H54 (cell line): ENCODE results near the gene ZNF256.

Source experiments
- DNase-seq: peaks from one replicate; pipeline ENCODE4 v3.0.0; 2011; ENCODE audit warnings: low spot score, mixed read lengths; ENCODE audit not compliant: insufficient read length
- FAIRE-seq: peaks from 3 replicates; lab custom pipeline; 2011; peaks lifted over from hg19 to GRCh38; lab: Jason Lieb, UNC
- POLR2A ChIP-seq: IDR thresholded peaks from 2 replicates; pipeline ENCODE4 v1.6.1; 2011; ENCODE audit warnings: low read depth, mild to moderate bottlenecking, low read length

ZNF256 gene

GRCh38 chr19:57947419-57948134 lies at the start of gene ZNF256:
Gene ZNF256 (minus strand): TSS chr19:57947706. CDS start chr19:57947474, 232 bp downstream.
- FAIRE-seq (peak; percentile 72), DNase-seq (peak; percentile 99)

GRCh38 chr19:57992841-57993240 lies 45.3 kb upstream of the ZNF256 start:
- FAIRE-seq (no peak), DNase-seq (no peak)
- TF ChIP-seq POLR2A = no peak

More at GRCh38 chr19:57947419-57948134, at the start of gene ZNF256:
- peak; percentile 46 for TF ChIP-seq POLR2A

DNA sequence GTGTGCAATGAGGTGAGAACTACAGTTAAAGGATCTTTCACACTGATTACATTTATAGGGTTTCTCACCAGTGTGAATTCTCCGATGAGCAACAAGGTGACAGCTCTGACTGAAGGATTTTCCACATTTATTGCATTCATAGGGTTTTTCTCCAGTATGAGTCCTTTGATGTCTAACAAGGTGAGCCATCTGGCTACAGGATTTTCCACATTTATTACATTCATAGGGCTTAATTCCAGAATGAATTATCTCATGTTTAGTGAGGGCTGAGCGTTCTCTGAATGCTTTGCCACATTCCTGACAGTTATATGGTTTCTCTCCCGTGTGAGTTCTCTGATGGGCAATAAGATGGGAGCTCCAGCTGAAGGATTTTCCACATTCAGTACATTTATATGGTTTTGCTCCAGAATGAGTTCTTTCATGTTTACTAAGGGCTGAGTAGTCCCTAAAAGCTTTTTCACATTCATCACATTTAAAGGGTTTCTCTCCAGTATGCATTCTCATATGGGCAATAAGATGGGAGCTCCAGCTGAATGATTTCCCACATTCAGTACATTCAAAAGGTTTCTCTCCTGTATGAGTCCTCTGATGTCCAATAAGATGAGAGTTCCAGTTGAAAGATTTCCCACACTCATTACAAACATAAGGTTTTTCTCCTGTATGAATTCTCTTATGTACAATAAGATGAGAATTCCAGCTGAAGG lies 31.2 kb upstream of the ZNF256 start:
- no peak for DNase-seq
- FAIRE-seq = no peak
- TF ChIP-seq POLR2A = no peak

- DNase-seq = no peak
- FAIRE-seq = no peak
These were observed 26.9 kb upstream of the ZNF256 start, which contains the start of gene C19orf18 for GRCh38 chr19:57974434-57974833. Gene C19orf18 (minus strand): TSS chr19:57974534. CDS start chr19:57974432, 102 bp downstream.

DNA sequence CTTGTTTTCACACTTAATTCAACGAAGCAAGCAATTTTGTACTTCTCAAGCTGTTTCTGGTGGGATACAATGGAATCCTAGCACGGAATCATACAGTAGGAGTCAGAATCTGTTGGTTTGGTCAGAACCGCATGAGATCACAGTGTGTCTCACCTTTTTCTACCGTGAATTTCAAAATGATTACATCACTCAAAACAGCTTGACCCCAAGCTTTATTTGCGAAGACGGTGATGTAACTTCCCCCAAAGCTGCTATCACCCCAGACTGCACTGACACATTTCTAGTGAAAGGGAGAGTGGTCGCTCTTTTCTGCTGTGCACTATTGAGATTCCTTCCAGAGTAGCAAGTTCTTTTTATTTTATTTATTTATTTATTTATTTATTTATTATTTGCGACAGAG lies 17.3 kb upstream of the ZNF256 start:
- no peak for TF ChIP-seq POLR2A
- FAIRE-seq (no peak), DNase-seq (no peak)

More at GRCh38 chr19:57974434-57974833, 26.9 kb upstream of the ZNF256 start, which contains the start of gene C19orf18:
- TF ChIP-seq POLR2A = no peak

- FAIRE-seq (no peak), DNase-seq (no peak)
- no peak for TF ChIP-seq POLR2A
These were observed 14.3 kb upstream of the ZNF256 start for GRCh38 chr19:57961785-57962184.

DNA sequence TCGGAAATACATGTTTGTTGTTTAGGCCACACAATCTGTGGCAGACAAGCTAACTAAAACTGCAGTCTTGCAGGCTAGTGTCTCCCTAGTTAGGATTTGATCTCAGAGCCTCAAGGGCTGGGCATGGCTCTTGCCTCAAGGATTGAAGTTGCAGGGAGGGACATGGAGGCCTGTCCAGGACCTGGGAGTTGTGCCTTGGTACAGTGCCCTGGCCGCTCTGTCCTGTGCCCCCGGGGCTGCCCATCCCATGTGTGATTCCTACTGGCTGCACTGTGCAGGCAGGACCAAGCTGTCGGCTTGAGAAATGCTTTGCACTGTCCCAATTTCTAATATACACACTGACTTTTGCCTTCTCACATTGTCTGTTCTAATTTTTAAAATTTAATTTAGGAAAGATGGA lies 7.5 kb upstream of the ZNF256 start:
- no peak for TF ChIP-seq POLR2A
- FAIRE-seq (no peak), DNase-seq (no peak)

DNA sequence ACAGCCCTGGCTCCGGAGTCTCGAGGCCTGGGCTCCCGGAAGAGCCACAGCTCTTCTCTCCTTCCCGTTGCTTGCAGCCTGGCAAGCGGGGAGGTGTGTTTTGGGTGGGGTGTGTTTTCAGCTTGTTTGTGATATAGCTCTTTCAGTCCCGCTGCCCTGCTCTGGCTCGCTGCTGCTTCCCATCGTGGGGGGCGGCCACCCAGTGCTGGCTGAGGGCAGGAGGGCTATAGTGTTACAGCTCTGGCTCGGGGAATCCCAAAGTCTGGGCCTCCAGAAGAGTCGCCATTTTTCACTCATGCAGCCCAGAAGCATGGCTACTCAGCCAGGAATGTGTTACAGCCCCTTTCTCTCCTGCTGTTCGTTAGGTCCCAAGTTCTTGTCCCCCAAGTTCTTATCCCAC lies 2.2 kb upstream of the ZNF256 start:
- no peak for TF ChIP-seq POLR2A
- no peak for FAIRE-seq

GRCh38 chr19:57949296-57949695 lies 1.8 kb upstream of the ZNF256 start:
- no peak for TF ChIP-seq POLR2A
- DNase-seq (no peak), FAIRE-seq (no peak)

More for the DNA sequence above, 2.2 kb upstream of the ZNF256 start:
- no peak for DNase-seq

- DNase-seq (no peak), FAIRE-seq (no peak)
- TF ChIP-seq POLR2A = no peak
These were observed 453 bp downstream of the ZNF256 start for GRCh38 chr19:57947088-57947418.

DNA sequence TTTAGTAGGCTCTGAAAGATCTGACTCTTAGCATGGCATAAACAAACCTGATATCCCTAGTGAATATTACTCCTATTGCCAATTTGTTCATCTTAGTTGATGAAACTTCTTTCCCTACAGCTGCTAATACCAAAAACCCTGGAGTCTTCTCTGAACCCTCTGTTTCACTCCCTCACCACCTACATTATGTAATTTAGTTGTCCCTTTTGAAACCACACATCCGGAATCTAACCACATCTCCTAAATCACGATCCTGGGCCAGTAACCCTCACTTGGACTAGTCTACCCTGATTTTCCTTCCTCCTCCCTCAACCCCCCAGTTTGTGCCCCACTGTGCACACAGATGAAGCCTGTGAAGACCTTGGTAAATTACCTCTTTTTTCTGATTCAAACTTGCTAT lies 1.2 kb downstream of the ZNF256 start:
- no peak for FAIRE-seq
- no peak for TF ChIP-seq POLR2A
- no peak for DNase-seq

GRCh38 chr19:57941593-57941992 lies 5.9 kb downstream of the ZNF256 start:
- FAIRE-seq = no peak
- no peak for DNase-seq
- TF ChIP-seq POLR2A = no peak

DNA sequence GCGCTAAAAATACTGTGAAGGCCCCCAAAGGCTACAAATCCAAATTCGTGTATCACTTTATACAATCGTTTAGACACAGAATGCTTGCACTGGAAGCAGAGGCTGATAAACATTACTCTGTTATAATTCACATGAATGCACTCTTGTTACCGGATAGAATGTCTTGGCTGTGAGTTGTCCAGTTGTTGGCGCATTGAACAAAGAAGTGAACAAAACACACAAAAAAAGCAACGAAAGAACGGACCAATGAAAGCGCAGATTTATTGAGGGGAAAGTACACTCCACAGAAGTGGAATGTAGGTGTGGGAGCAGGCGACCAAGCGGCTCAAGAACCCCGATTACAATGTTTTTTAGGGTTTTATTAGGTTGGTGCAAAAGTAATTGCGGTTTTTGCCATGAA lies 11.8 kb downstream of the ZNF256 start:
- no peak for TF ChIP-seq POLR2A
- DNase-seq (no peak), FAIRE-seq (no peak)

- FAIRE-seq = no peak
These were observed 12.5 kb downstream of the ZNF256 start, which contains the start of gene ZNF418 for GRCh38 chr19:57934820-57935665. Gene ZNF418 (minus strand): TSS chr19:57935402. CDS start chr19:57933822, 1,580 bp downstream.

More at GRCh38 chr19:57934820-57935665, 12.5 kb downstream of the ZNF256 start, which contains the start of gene ZNF418:
- TF ChIP-seq POLR2A = no peak
- DNase-seq = no peak
